GM12891 (cell line): ENCODE data around the gene INHBC.

Experiments
- POLR2A ChIP-seq: IDR thresholded peaks from 2 replicates; pipeline ENCODE4 v1.6.1; 2011; ENCODE audit warnings: low read depth, low read length, control low read depth
- POLR2AphosphoS5 ChIP-seq: IDR thresholded peaks from 2 replicates; pipeline ENCODE4 v1.6.1; 2011; ENCODE audit warnings: low read depth, low read length, control low read depth

- TF ChIP-seq POLR2AphosphoS5 (no peak), POLR2A (no peak)
These were observed 44.4 kb downstream of the INHBC start for GRCh38 chr12:57479043-57479375.
